Ascending aorta (tissue), 2 donors: ENCODE data around the gene COL12A1. TPM values are rescaled to one million over a fixed set of nuclear protein-coding genes. Genes with fewer than 3 reads are reported as not detected.
A peak's percentile ranks its signal among the peaks of the same experiment; 100 is the strongest.

Experiments used
- DNase-seq, 2 donors: peaks; one replicate each; pipeline ENCODE4 v3.0.0-alpha.2; 2019; ENCODE audit warnings: low spot score in 2 of 2
- H3K27ac ChIP-seq, 2 donors: fragments of 200-600 bp; sonication (generic); one replicate each; pipeline ENCODE4 v1.5.1; 2016 to 2017; ENCODE audit warnings: mild to moderate bottlenecking in 1 of 2
- H3K27me3 ChIP-seq: fragments of 200-600 bp; sonication (generic); one replicate; pipeline ENCODE4 v1.5.1; 2017
- H3K36me3 ChIP-seq, 2 donors: fragments of 200-600 bp; sonication (generic); one replicate each; pipeline ENCODE4 v1.5.1; 2016
- H3K4me1 ChIP-seq, 2 donors: fragments of 200-600 bp; sonication (generic); one replicate each; pipeline ENCODE4 v1.5.1; 2016 to 2017; ENCODE audit warnings: mild to moderate bottlenecking in 1 of 2
- H3K4me3 ChIP-seq, 2 donors: fragments of 200-600 bp; sonication (generic); one replicate each; pipeline ENCODE4 v1.5.1; 2016 to 2017; ENCODE audit warnings: mild to moderate bottlenecking in 1 of 2
- H3K9me3 ChIP-seq, 2 donors: fragments of 200-600 bp; sonication (generic); one replicate each; pipeline ENCODE4 v1.5.1; 2016
- CTCF ChIP-seq, 3 experiments: fragments of 200-600 bp in 2 of 3; fragments of 450-650 bp in 1 of 3; sonication (generic) in 2 of 3; IDR thresholded peaks; one replicate each; pipeline ENCODE4 v1.5.1; 2016 to 2019; ENCODE audit warnings: antibody characterized with exemption in 3 of 3, mild to moderate bottlenecking in 1 of 3, moderate library complexity in 1 of 3
- intact Hi-C: fragments of 100-400 bp; cut with DNase I; formaldehyde crosslinking; loops from one replicate; pipeline ENCODE4 v1.15.1; 2023
- total RNA-seq: library from RNA; depleted of rRNA; stranded (reverse); fragments of >200 nt; gene quantifications from one replicate; pipeline ENCODE4 v1.1.0, GENCODE V29; 2016

COL12A1 gene
- total RNA-seq, 1 donor from 2014 or later, result 140 TPM

- H3K4me3 ChIP-seq, result peak overlapping the region; percentile 51 to 82
- no peaks in the 10 kb centered on the region for H3K36me3 ChIP-seq
- TF ChIP-seq CTCF (IDR thresholded peaks at IDR 0.05), result no peak
- intact Hi-C loops, result loop anchor here (5.0 to 10.0 kb wide), 5 partner anchors 86 to 1679 kb away; partner anchors contain the start of genes EEF1A1 and SLC17A5
- H3K27me3 ChIP-seq, result no peaks in the 10 kb centered on the region
- no peak for DNase-seq
- peaks cover 9 to 24% of the 10 kb centered on the region in 2 donors for H3K4me1 ChIP-seq
- H3K27ac ChIP-seq, result peak overlapping the region; percentile 62 to 87
- H3K9me3 ChIP-seq, result no peaks in the 10 kb centered on the region
Observed at GRCh38 chr6:75203721-75204120, 2.1 kb downstream of the COL12A1 start.

GRCh38 chr6:75202676-75203131 lies 3.1 kb downstream of the COL12A1 start:
- peaks cover 9 to 19% of the 10 kb centered on the region in 2 donors for H3K4me1 ChIP-seq

DNA sequence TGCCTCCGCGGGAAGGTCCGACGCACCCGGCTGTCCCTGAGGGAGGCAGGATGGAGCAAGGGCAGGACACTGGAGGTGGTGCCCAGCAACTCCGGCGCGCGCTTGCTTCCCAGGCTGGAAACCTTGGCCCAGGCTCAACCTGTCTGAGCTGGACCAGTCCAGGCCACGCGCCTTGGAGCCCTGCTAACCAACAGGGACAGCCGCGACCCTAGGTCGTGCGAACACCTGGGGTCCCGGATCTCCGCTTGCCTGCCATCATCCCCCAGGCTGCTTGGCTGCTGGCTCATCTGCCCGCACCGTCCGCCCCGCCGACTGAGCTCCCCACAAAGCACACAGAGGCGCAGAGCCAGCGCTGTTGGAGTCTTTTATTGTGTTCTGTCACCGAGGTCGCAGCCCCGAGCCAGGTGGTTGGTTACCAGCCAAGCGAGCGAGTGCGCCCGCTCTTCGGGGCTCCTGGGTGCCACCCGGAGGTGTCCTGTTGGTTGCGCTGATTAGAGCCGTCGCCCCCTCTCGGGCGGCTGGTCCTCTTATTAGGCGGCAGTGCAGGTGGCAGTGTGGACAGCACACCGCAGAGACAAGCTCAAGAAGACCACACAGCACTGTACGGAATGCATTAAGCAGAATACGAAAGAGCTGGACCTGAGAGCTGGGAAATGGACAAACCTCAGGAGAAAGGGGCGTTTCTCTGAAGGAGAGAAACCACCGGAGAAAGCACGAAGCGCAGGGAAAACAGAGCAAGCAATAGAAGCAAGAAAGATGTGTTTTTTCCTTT lies 3.8 kb downstream of the COL12A1 start:
- Histone ChIP-seq H3K4me3 (peak overlapping the region; percentile 45 to 61), H3K4me1 (peaks cover 9 to 19% of the 10 kb centered on the region in 2 donors), H3K27me3 (no peaks in the 10 kb centered on the region), H3K36me3 (no peaks in the 10 kb centered on the region), H3K9me3 (no peaks in the 10 kb centered on the region), H3K27ac (peak overlapping the region; percentile 62 to 63)
- intact Hi-C loops, result loop anchor here (5.0 to 10.0 kb wide), 5 partner anchors 85 to 1677 kb away; partner anchors contain the start of genes EEF1A1 and SLC17A5
- DNase-seq, result peak in 1 of 2 donors; percentile 79
- no peak for TF ChIP-seq CTCF (IDR thresholded peaks at IDR 0.05)

More at GRCh38 chr6:75202676-75203131, 3.1 kb downstream of the COL12A1 start:
- H3K27ac ChIP-seq, result peak overlapping the region; percentile 62 to 63
- H3K27me3 ChIP-seq, result no peaks in the 10 kb centered on the region
- intact Hi-C loops, result loop anchor here (5.0 to 10.0 kb wide), 5 partner anchors 85 to 1678 kb away; partner anchors contain the start of genes EEF1A1 and SLC17A5
- no peak for TF ChIP-seq CTCF (IDR thresholded peaks at IDR 0.05)
- no peak for DNase-seq
- H3K9me3 ChIP-seq, result no peaks in the 10 kb centered on the region
- no peaks in the 10 kb centered on the region for H3K36me3 ChIP-seq
- peak overlapping the region; percentile 45 to 61 for H3K4me3 ChIP-seq

DNA sequence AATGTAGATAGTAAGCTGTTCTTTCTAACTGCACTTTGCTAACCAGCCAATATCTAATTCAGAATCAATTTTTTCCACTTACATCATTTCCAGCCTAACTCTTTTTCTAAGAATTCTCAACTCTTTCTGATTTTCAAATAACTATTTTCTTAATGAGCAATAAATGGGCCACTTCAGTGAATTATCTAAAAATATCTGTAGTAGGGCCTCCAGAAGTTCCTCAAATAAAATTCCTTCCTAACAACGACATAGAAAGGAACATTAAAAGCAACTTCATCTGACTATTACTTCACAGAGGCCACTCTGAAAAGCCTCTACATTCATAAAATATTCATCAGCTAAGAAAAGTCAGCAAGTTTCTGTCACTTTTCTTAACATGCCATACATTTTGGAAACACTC lies 4.8 kb downstream of the COL12A1 start:
- Histone ChIP-seq H3K9me3 (no peaks in the 10 kb centered on the region), H3K4me1 (peaks cover 9 to 16% of the 10 kb centered on the region in 2 donors), H3K27me3 (no peaks in the 10 kb centered on the region), H3K27ac (peak overlapping the region; percentile 62 to 63), H3K36me3 (no peaks in the 10 kb centered on the region), H3K4me3 (peak overlapping the region in 1 of 2 donors; percentile 61)
- intact Hi-C loops, result loop anchor here (5.0 to 10.0 kb wide), 5 partner anchors 84 to 1676 kb away; partner anchors contain the start of genes EEF1A1 and SLC17A5
- no peak for TF ChIP-seq CTCF (IDR thresholded peaks at IDR 0.05)
- DNase-seq, result no peak

GRCh38 chr6:75199889-75200288 lies 6.0 kb downstream of the COL12A1 start:
- peak overlapping the region; percentile 44 to 63 for H3K27ac ChIP-seq
- H3K4me3 ChIP-seq, result no peak overlapping the region
- no peaks in the 10 kb centered on the region for H3K36me3 ChIP-seq
- peaks cover 7 to 16% of the 10 kb centered on the region in 2 donors for H3K4me1 ChIP-seq
- no peaks in the 10 kb centered on the region for H3K9me3 ChIP-seq
- intact Hi-C loops, result loop anchor here (5.0 to 10.0 kb wide), 5 partner anchors 83 to 1675 kb away; partner anchors contain the start of genes EEF1A1 and SLC17A5
- H3K27me3 ChIP-seq, result no peaks in the 10 kb centered on the region
- no peak for TF ChIP-seq CTCF (IDR thresholded peaks at IDR 0.05)
- DNase-seq, result no peak
